Prostate gland (tissue), 2 donors: Measurements from ENCODE around the gene CDC7.

Source experiments
- CTCF ChIP-seq, 4 experiments: fragments of 200-600 bp in 2 of 4; fragments of 450-650 bp in 2 of 4; sonication (generic) in 2 of 4; IDR thresholded peaks; 1 replicate in 3 of 4; 2 replicates in 1 of 4; pipeline ENCODE4 v1.5.1; 2016 to 2019; ENCODE audit warnings: antibody characterized with exemption in 4 of 4, mild to moderate bottlenecking in 2 of 4, moderate library complexity in 2 of 4
- POLR2A ChIP-seq: fragments of 450-650 bp; IDR thresholded peaks from one replicate; pipeline ENCODE4 v1.6.1; 2016; ENCODE audit warnings: antibody characterized with exemption, mild to moderate bottlenecking

DNA sequence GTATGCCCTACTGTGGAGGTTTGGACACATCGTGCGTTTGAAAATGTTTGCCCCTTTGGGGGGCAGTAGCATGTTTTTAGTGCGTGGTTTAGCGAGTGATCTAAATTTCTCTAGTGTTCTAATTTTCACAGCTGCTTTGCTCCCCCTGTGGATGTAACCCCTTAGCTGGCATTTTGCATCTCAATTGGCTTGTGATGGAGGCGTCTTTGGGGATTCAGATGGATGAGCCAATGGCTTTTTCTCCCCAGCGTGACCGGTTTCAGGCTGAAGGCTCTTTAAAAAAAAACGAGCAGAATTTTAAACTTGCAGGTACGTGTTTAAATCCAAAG, 836 bp downstream of the CDC7 start:
- TF ChIP-seq CTCF (IDR thresholded peaks at IDR 0.05) (no peak), POLR2A (no peak)
